Measurements from ENCODE around the gene AFDN. TPM values are rescaled to one million over a fixed set of nuclear protein-coding genes. Genes with fewer than 3 reads are reported as not detected.

The AFDN gene
- polyA plus RNA-seq, 1 of the 3 experiments (the other 2 are of a cell fraction): 25.1 TPM

GRCh38 chr6:167858842-167859664 lies 32.3 kb downstream of the AFDN start:
- peak overlapping the region; percentile 38; the same call in 1 of the 2 replicates for H3K4me2 ChIP-seq
- POLR2A ChIA-PET: no interaction called here
- no peaks in the 10 kb centered on the region for H3K27me3 ChIP-seq (ENCODE audit: insufficient read depth)
- peaks cover 4% of the 10 kb centered on the region; the same call in 1 of the 2 replicates for H4K20me1 ChIP-seq (ENCODE audit: insufficient read depth)
- H3K9ac ChIP-seq: peak overlapping the region; percentile 13; the same call in 1 of the 2 replicates
- peaks cover 82% of the 10 kb centered on the region for H3K79me2 ChIP-seq (ENCODE audit: insufficient read depth)
- H3K4me1 ChIP-seq (ENCODE audit: control insufficient read depth in 1 of 2, insufficient read depth in 2 of 2, low read depth in 1 of 2, low read length in 1 of 2): peaks cover 14 to 25% of the 10 kb centered on the region in 2 experiments; a peak in 3 of 4 replicates
- no peaks in the 10 kb centered on the region for H3K36me3 ChIP-seq (replicated peaks in 1 of 2; ENCODE audit: control insufficient read depth in 1 of 2, insufficient read depth in 2 of 2, low read length in 1 of 2)
- peaks cover 23% of the 10 kb centered on the region for H3F3A ChIP-seq (replicated peaks; ENCODE audit: insufficient read depth)
- H3K4me3 ChIP-seq (ENCODE audit: low read depth in 2 of 2, low read length in 1 of 2): no peak overlapping the region
- H3K27ac ChIP-seq (ENCODE audit: low read depth in 2 of 2, low read length in 1 of 2): peak overlapping the region; percentile 75 to 87; a peak in 3 of 4 replicates
- no peak for DNase-seq
- no peak overlapping the region for H2AFZ ChIP-seq (ENCODE audit: low read depth)
- WGBS (ENCODE audit: low lambda C conversion rate): 67% methylated on average over 7 of the region's 7 CpGs
- CTCF ChIA-PET: interaction anchor here (0.8 to 1.5 kb wide), 2 partner anchors 10 to 11 kb away, joined by 3 read pairs; no protein-coding TSS in a partner anchor
- H3K9me3 ChIP-seq: no peaks in the 10 kb centered on the region
- no peak for TF ChIP-seq RAD21 (IDR thresholded peaks at IDR 0.05; ENCODE audit: low read length)
- no peaks in the 10 kb centered on the region for H3K9me2 ChIP-seq

- no peak for TF ChIP-seq NFIC (IDR thresholded peaks at IDR 0.05; ENCODE audit: borderline replicate concordance)
- TF ChIP-seq SMC3 (IDR thresholded peaks at IDR 0.05; ENCODE audit: low read depth, low read length): no peak
- no peaks in the 10 kb centered on the region for H3K9me3 ChIP-seq
- no peak overlapping the region for H2AFZ ChIP-seq (ENCODE audit: low read depth)
- no peaks in the 10 kb centered on the region for H3K9me2 ChIP-seq
- no peak overlapping the region for H3K9ac ChIP-seq
- POLR2A ChIA-PET: interaction anchor here (0.8 kb wide), 1 partner anchor 13 kb away, joined by 3 read pairs; no protein-coding TSS in a partner anchor
- no peak overlapping the region for H3K27ac ChIP-seq (ENCODE audit: low read depth in 2 of 2, low read length in 1 of 2)
- CTCF ChIA-PET: interaction anchor here (1.5 to 1.6 kb wide), 2 partner anchors 9 to 31 kb away, joined by 3 to 5 read pairs; no protein-coding TSS in a partner anchor
- H3K4me1 ChIP-seq (ENCODE audit: control insufficient read depth in 1 of 2, insufficient read depth in 2 of 2, low read depth in 1 of 2, low read length in 1 of 2): peaks cover 10 to 25% of the 10 kb centered on the region in 2 experiments; a peak in 3 of 4 replicates
- peaks cover 4% of the 10 kb centered on the region; the same call in 1 of the 2 replicates for H4K20me1 ChIP-seq (ENCODE audit: insufficient read depth)
- H3K4me2 ChIP-seq: no peak overlapping the region
- H3K27me3 ChIP-seq (ENCODE audit: insufficient read depth): no peaks in the 10 kb centered on the region
- peaks cover 15% of the 10 kb centered on the region for H3F3A ChIP-seq (replicated peaks; ENCODE audit: insufficient read depth)
- peaks cover 0 to 3% of the 10 kb centered on the region in 2 experiments for H3K36me3 ChIP-seq (replicated peaks in 1 of 2; ENCODE audit: control insufficient read depth in 1 of 2, insufficient read depth in 2 of 2, low read length in 1 of 2)
- H3K4me3 ChIP-seq (ENCODE audit: low read depth in 2 of 2, low read length in 1 of 2): no peak overlapping the region
- no peak for DNase-seq
- H3K79me2 ChIP-seq (ENCODE audit: insufficient read depth): peaks cover 75% of the 10 kb centered on the region
- WGBS (ENCODE audit: low lambda C conversion rate): 88% methylated on average over 4 of the region's 4 CpGs
These were observed 34.0 kb downstream of the AFDN start for GRCh38 chr6:167860550-167861226.

GRCh38 chr6:167861424-167861823 lies 34.7 kb downstream of the AFDN start:
- Histone ChIP-seq H3K4me2 (no peak overlapping the region), H3K27me3 (ENCODE audit: insufficient read depth) (no peaks in the 10 kb centered on the region), H3K27ac (ENCODE audit: low read depth in 2 of 2, low read length in 1 of 2) (no peak overlapping the region), H3K4me3 (ENCODE audit: low read depth in 2 of 2, low read length in 1 of 2) (no peak overlapping the region), H3F3A (replicated peaks; ENCODE audit: insufficient read depth) (peaks cover 10% of the 10 kb centered on the region), H3K9me2 (no peaks in the 10 kb centered on the region), H2AFZ (ENCODE audit: low read depth) (no peak overlapping the region), H3K9ac (no peak overlapping the region), H3K79me2 (ENCODE audit: insufficient read depth) (peaks cover 70% of the 10 kb centered on the region), H3K36me3 (replicated peaks in 1 of 2; ENCODE audit: control insufficient read depth in 1 of 2, insufficient read depth in 2 of 2, low read length in 1 of 2) (peaks cover 0 to 3% of the 10 kb centered on the region in 2 experiments), H3K4me1 (ENCODE audit: control insufficient read depth in 1 of 2, insufficient read depth in 2 of 2, low read depth in 1 of 2, low read length in 1 of 2) (peaks cover 10 to 25% of the 10 kb centered on the region in 2 experiments; a peak in 3 of 4 replicates), H4K20me1 (ENCODE audit: insufficient read depth) (peaks cover 4% of the 10 kb centered on the region; the same call in 1 of the 2 replicates), H3K9me3 (no peaks in the 10 kb centered on the region)
- POLR2A ChIA-PET: no interaction called here
- CTCF ChIA-PET: interaction anchor here (1.6 kb wide), 1 partner anchor 32 kb away, joined by 5 read pairs; no protein-coding TSS in a partner anchor
- no peak for DNase-seq
- TF ChIP-seq JUND (IDR thresholded peaks at IDR 0.05): no peak
- no peak for TF ChIP-seq SIN3A (IDR thresholded peaks at IDR 0.05; ENCODE audit: borderline replicate concordance, low read depth, low read length)
- TF ChIP-seq IRF3 (IDR thresholded peaks at IDR 0.05; ENCODE audit: low read depth, low read length): no peak
- TF ChIP-seq CHD2 (IDR thresholded peaks at IDR 0.05; ENCODE audit: low read length, partially characterized antibody): no peak
- no peak for TF ChIP-seq ZBTB33 (IDR thresholded peaks at IDR 0.05; ENCODE audit: borderline replicate concordance, low read depth)
- no peak for TF ChIP-seq REST (IDR thresholded peaks at IDR 0.05; ENCODE audit: low read depth, low read length)
- no peak for TF ChIP-seq FOSL2 (IDR thresholded peaks at IDR 0.05; ENCODE audit: borderline replicate concordance, low read depth)
- TF ChIP-seq RXRA (IDR thresholded peaks at IDR 0.05; ENCODE audit: borderline replicate concordance, low read depth): no peak
- TF ChIP-seq TCF12 (IDR thresholded peaks at IDR 0.05): no peak
